Type B pancreatic cell (in vitro differentiated cells): ENCODE data around the gene TAAR2. TPM values are rescaled to one million over a fixed set of nuclear protein-coding genes. Genes with fewer than 3 reads are reported as not detected.

ENCODE experiments used
- DNase-seq: peaks from one replicate; pipeline ENCODE4 v3.0.0; 2021; ENCODE audit warnings: mixed read lengths; ENCODE audit not compliant: unreplicated experiment; ENCODE audit errors: extremely low spot score
- H3K27ac Mint-ChIP-seq: 2 replicates; pipeline ENCODE4 v1.8.0; 2021; ENCODE audit warnings: mild to moderate bottlenecking, mixed read lengths
- H3K27me3 Mint-ChIP-seq: 2 replicates; pipeline ENCODE4 v1.8.0; 2021; ENCODE audit warnings: mixed read lengths
- H3K36me3 Mint-ChIP-seq: 2 replicates; pipeline ENCODE4 v1.8.0; 2021; ENCODE audit warnings: mixed read lengths
- H3K4me1 Mint-ChIP-seq: one replicate; pipeline ENCODE4 v1.8.0; 2021; ENCODE audit warnings: mixed read lengths; ENCODE audit not compliant: unreplicated experiment
- H3K4me3 Mint-ChIP-seq: 2 replicates; pipeline ENCODE4 v1.8.0; 2021; ENCODE audit warnings: mild to moderate bottlenecking, mixed read lengths
- H3K9me3 Mint-ChIP-seq: 2 replicates; pipeline ENCODE4 v1.8.0; 2021; ENCODE audit warnings: mixed read lengths
- total RNA-seq: library from RNA; stranded (reverse); gene quantifications from 2 replicates; pipeline ENCODE4 v1.2.1, GENCODE V29; 2021; ENCODE audit warnings: low replicate concordance
- TF ChIP-seq, protein P1 (sequence below): fragments of 200-600 bp; sonication (generic); conservative IDR thresholded peaks from 2 replicates; pipeline ENCODE4 v1.5.0; 2021; ENCODE audit warnings: antibody characterized with exemption, mild to moderate bottlenecking

The TAAR2 gene
- total RNA-seq, 1 donor from 2014 or later: not detected

DNA sequence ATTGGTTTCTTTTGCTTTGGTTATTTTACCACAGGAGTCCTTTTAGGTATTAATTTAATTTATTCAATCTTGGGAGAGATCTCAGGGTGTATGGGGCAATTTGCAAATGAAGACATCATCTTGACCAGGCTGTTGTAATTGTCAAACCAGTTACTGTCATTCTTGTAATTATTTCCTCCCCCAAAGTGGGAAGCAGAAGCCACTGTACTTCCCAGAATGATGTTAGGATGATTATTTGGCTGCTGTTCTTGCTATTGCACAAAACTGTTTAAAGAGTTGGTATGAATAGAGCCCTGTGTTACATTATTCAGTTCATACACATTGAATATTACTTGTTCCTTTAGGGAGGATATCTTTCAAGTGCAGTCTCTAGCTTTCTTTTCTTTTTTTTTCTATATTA is 52.3 kb downstream of the TAAR2 start:
- no peak overlapping the region for H3K4me3 Mint-ChIP-seq
- TF ChIP-seq, protein P1, sequence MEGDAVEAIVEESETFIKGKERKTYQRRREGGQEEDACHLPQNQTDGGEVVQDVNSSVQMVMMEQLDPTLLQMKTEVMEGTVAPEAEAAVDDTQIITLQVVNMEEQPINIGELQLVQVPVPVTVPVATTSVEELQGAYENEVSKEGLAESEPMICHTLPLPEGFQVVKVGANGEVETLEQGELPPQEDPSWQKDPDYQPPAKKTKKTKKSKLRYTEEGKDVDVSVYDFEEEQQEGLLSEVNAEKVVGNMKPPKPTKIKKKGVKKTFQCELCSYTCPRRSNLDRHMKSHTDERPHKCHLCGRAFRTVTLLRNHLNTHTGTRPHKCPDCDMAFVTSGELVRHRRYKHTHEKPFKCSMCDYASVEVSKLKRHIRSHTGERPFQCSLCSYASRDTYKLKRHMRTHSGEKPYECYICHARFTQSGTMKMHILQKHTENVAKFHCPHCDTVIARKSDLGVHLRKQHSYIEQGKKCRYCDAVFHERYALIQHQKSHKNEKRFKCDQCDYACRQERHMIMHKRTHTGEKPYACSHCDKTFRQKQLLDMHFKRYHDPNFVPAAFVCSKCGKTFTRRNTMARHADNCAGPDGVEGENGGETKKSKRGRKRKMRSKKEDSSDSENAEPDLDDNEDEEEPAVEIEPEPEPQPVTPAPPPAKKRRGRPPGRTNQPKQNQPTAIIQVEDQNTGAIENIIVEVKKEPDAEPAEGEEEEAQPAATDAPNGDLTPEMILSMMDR: no peak
- no peaks in the 10 kb centered on the region for H3K4me1 Mint-ChIP-seq
- no peak overlapping the region for H3K27ac Mint-ChIP-seq
- no peaks in the 10 kb centered on the region for H3K27me3 Mint-ChIP-seq
- DNase-seq: no peak
- H3K36me3 Mint-ChIP-seq: no peaks in the 10 kb centered on the region
- no peaks in the 10 kb centered on the region for H3K9me3 Mint-ChIP-seq

DNA sequence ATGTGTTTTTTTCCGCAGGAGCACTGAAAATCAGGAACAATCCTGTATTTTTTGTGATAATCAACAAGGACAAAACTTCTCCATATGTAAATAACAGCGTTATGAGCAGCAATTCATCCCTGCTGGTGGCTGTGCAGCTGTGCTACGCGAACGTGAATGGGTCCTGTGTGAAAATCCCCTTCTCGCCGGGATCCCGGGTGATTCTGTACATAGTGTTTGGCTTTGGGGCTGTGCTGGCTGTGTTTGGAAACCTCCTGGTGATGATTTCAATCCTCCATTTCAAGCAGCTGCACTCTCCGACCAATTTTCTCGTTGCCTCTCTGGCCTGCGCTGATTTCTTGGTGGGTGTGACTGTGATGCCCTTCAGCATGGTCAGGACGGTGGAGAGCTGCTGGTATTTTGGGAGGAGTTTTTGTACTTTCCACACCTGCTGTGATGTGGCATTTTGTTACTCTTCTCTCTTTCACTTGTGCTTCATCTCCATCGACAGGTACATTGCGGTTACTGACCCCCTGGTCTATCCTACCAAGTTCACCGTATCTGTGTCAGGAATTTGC is 53.8 kb downstream of the TAAR2 start, which contains the start of gene TAAR6:
TSS of gene TAAR6 (plus strand) at position 102 of the 557 bp plus-strand sequence. CDS start at position 102, 0 bp downstream.
- H3K36me3 Mint-ChIP-seq: no peaks in the 10 kb centered on the region
- no peak within 1 kb of the TSS for H3K27ac Mint-ChIP-seq
- no peaks in the 10 kb centered on the region for H3K9me3 Mint-ChIP-seq
- H3K4me3 Mint-ChIP-seq: no peak within 1 kb of the TSS
- no peak for DNase-seq
- H3K27me3 Mint-ChIP-seq: no peaks in the 10 kb centered on the region
- TF ChIP-seq, protein P1: no peak
- H3K4me1 Mint-ChIP-seq: no peaks in the 10 kb centered on the region

DNA sequence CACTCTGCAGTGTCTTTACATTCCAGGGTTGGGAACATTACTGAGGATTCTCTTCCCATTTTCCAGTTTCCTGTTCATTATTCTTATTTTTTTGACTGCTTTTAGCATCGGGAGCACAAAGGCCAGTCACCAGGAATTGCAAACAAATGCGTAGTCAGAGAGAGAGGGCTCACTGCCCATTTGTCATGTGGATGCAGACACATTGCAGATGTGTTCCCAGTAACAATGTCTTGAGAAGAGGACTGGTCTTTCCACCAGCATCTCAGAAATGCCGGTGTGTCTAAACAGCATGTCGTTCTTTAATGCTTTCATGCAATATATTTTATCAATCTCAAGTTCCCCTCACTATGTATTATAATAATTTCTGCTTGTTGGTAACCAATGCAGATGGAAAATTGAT is 54.9 kb downstream of the TAAR2 start:
- Mint-ChIP-seq H3K9me3 (no peaks in the 10 kb centered on the region), H3K36me3 (no peaks in the 10 kb centered on the region), H3K27me3 (peaks cover under 1% of the 10 kb centered on the region), H3K4me3 (no peak overlapping the region), H3K27ac (no peak overlapping the region), H3K4me1 (no peaks in the 10 kb centered on the region)
- DNase-seq: no peak
- TF ChIP-seq, protein P1: no peak

DNA sequence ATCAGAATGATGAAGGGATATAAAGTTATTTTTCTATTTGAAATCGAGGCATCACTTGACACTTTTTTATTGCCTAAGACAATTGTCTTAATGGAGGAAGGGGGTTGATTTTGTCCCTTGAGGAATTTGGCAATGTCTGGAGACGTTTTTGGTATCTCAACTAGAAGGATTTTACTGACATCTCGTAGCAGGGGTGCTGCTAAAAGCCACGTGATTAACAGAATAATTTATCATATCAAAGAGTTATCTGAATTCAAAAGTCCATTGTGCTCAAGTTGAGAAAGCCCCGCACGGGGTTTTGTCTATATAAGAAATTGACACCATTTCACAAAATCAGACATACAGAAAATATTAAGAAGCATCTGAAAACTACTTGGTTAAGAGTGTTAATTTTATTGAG is 55.5 kb downstream of the TAAR2 start:
- Mint-ChIP-seq H3K27me3 (peaks cover 3% of the 10 kb centered on the region), H3K4me3 (no peak overlapping the region), H3K4me1 (no peaks in the 10 kb centered on the region), H3K27ac (no peak overlapping the region), H3K36me3 (no peaks in the 10 kb centered on the region), H3K9me3 (no peaks in the 10 kb centered on the region)
- TF ChIP-seq, protein P1: no peak
- no peak for DNase-seq

DNA sequence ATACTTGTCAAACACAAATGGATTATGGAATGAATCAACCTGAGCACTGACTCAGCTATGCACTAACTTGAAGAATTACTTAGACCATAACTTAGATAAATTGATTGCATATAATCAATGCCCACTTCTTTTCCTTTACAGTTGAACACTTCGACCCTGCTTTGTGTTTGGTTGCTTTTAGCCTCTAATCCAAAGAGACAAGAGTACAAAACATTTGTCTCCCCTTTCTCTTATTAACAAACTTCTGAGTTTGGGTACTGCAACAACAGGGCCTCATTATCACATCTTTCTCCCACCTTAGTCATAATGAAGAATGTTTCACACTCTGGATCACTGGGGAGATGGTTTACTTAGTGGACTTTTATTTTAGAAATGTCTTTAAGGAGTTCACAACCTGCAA is 56.5 kb downstream of the TAAR2 start:
- DNase-seq: no peak

More for the DNA sequence above, 56.5 kb downstream of the TAAR2 start:
- TF ChIP-seq, protein P1: no peak
- Mint-ChIP-seq H3K36me3 (no peaks in the 10 kb centered on the region), H3K4me3 (no peak overlapping the region), H3K27me3 (peaks cover 7% of the 10 kb centered on the region), H3K27ac (no peak overlapping the region), H3K4me1 (no peaks in the 10 kb centered on the region), H3K9me3 (no peaks in the 10 kb centered on the region)

Other genes with a start within 250 kb of the TAAR2 start
- gene MOXD1, start 222.8 kb downstream of the TAAR2 start, total RNA-seq: 3.7 and 22.0 TPM in 2 replicates
- gene STX7, start 111.2 kb downstream of the TAAR2 start, total RNA-seq: 36.6 and 50.2 TPM in 2 replicates
- not detected in 2 replicates for gene TAAR9, start 86.0 kb downstream of the TAAR2 start, total RNA-seq
- gene TAAR8, start 71.6 kb downstream of the TAAR2 start, total RNA-seq: not detected in 2 replicates
- gene TAAR6, start 54.0 kb downstream of the TAAR2 start, total RNA-seq: not detected in 2 replicates
- gene TAAR5, start 34.5 kb downstream of the TAAR2 start, total RNA-seq: not detected in 2 replicates
- not detected in 2 replicates for gene TAAR1, start 34.9 kb upstream of the TAAR2 start, total RNA-seq
- gene VNN1, start 89.8 kb upstream of the TAAR2 start, total RNA-seq: 1.1 and 1.3 TPM in 2 replicates
- 0.36 and 0.39 TPM in 2 replicates for gene VNN2, start 133.6 kb upstream of the TAAR2 start, total RNA-seq
- 17.6 and 19.3 TPM in 2 replicates for gene SLC18B1, start 174.4 kb upstream of the TAAR2 start, total RNA-seq
- 1,352 and 1,365 TPM in 2 replicates for gene RPS12, start 190.3 kb upstream of the TAAR2 start, total RNA-seq